OCI-LY1 (cell line): ENCODE measurements around the gene SERPINB8.

ENCODE experiments used
- CTCF ChIP-seq: fragments of 200-600 bp; sonication (generic), shearing (Covaris generic); IDR thresholded peaks from 2 replicates; pipeline ENCODE4 v1.5.1; 2017; ENCODE audit warnings: mild to moderate bottlenecking, antibody characterized with exemption, low read length, moderate library complexity, mixed read lengths
- EZH2 ChIP-seq: fragments of 200-600 bp; sonication (generic), shearing (Covaris generic); IDR thresholded peaks from 2 replicates; pipeline ENCODE4 v1.8.0; 2017; ENCODE audit warnings: borderline replicate concordance, mixed run types, mild to moderate bottlenecking, antibody characterized with exemption, low read length, moderate library complexity, mixed read lengths

GRCh38 chr18:64032312-64032711, 62.4 kb downstream of the SERPINB8 start:
- TF ChIP-seq CTCF: no peak
- TF ChIP-seq EZH2: no peak
